Measurements from ENCODE around the gene ZNF124.
"Not testable (repeated sequence)": the region's sequence is repeated elsewhere in the genome, so short reads cannot be mapped to it uniquely, and the experiment has no call there.

Gene ZNF124

DNA sequence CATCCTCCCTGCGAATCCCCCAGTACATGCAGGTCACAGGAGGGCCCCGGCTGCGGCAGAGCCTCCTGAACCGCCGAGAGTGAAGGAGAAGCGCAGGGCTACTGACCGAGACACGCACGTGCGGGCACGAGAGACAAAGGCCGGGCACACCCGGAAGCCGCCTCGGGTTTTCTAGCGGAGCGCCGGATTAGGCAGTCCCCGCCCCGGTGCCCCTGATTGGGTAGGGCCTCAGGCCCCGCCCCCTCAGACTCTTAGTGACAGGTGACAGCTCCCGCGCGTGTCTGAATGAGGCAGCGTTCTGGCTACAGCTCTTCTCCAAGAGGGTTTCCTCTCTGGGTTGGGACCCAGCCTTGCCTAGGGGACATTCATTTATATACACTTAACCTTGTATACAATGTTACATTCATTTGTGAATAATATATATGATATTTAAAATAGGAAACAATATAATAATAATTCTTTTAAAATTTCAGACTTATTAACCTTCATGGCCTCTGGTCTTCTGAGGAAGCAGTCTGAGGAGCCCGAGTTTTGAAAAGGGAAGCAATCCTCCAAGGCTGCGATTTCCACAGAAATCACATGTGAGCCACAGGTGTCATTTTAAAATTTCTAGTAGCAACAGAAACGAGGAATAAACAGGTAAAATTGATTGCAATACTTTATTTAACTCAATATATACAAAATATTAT is at the start of gene ZNF124:
ZNF124 (minus strand) TSS at position 146 of the 689 bp plus-strand sequence; CDS start at position 3, 143 bp downstream.
- not testable (repeated sequence) for DNase-seq

DNA sequence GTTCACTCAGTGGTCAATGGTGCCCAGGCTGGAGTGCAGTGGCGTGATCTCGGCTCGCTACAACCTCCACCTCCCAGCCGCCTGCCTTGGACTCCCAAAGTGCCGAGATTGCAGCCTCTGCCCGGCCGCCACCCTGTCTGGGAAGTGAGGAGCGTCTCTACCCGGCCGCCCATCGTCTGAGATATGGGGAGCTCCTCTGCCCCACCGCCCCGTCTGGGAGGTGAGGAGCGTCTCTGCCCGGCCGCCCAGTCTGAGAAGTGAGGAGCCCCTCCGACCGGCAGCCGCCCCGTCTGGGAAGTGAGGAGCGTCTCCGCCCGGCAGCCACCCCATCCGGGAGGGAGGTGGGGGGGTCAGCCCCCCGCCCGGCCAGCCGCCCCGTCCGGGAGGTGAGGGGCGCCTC is 48.5 kb upstream of the ZNF124 start:
- DNase-seq, result not testable (repeated sequence)

DNA sequence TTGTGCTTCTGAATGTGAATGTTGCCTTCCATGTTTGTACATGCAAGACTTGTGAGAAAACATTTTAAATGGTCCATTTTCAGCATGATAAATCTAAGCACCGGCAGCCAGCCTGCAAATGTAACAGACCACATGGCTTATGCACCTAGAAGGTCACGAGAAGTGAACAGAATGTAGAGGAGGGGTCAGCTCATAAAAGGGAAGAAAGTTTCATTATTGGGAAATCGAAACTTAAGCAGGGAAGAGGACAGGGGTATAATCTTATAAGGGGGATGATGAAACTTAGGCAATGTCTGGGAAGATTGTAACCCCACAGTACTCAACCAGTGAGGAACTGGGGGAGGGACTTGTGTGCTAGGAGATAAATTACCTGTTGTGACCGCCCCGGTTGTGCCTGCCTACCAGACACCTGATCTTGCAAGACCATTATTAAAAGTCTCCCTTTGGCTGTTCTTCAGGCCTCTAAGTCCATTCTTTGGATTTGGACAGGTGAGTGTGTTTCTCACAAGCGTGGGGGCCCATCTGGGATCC is 46.4 kb upstream of the ZNF124 start:
- DNase-seq, result no peak

DNA sequence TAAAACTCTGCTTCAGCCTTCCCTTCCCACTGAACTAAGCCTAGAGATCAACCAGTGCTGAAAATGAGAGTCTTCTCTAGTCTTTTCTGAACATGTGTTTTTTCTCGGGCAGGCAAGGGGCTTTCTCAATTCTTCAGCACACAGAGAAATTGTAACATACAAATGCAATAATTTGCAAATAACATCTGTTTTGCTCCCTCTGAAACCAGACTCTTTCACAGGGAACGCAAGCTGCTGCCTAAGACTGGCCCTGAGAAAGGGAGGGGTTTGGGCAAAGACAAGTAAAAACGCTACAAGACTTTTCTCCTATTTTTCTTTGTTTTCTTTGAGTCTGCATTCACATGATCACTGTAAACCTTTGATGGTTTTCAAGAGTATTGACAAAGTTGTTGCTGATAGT is 44.4 kb upstream of the ZNF124 start:
- no peak for DNase-seq

DNA sequence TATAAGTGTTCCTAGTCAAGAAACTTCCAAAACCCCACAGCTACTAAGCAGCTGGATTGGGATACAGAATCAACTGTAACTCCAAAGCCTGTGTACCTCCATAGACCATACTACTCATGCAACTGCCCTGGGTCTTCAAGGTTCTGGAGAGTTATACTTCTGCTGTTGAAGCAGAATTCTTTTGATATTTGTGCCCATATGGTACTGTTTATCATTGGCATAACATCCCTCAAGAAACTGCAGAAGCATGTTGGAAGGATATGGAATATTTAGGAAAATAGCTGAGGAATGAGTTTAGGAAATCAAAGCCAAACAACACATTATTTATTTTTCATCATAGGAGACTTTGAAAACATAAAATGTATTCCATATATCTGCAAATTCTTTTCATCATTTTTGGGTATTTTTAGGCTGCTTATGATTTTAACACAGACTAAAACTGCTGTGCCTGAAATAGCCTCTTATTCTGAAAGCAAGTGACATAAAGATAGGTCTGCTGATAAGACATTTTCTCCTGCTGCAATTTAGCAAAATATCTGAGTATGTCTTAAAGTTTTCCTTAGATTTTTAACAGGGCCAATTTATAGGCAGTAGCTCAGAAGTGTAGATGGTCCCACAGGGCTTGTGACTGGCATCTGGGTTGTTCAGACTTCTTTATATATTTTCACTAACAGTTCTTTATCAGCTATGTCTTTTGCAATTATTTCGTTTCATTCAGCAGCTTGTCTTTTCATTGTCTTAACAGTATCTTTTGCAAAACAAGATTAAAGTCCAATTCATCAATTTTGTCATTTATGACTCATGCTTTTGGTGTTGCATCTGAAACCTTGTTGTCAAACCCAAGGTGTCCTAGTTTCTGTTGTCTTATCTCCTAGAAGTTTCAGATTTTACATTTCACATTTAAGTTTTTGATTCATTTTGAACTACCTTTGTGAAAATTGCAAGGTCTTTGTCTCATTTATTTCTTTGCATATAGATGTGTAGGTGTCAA is 41.1 kb upstream of the ZNF124 start:
- no peak for DNase-seq

DNA sequence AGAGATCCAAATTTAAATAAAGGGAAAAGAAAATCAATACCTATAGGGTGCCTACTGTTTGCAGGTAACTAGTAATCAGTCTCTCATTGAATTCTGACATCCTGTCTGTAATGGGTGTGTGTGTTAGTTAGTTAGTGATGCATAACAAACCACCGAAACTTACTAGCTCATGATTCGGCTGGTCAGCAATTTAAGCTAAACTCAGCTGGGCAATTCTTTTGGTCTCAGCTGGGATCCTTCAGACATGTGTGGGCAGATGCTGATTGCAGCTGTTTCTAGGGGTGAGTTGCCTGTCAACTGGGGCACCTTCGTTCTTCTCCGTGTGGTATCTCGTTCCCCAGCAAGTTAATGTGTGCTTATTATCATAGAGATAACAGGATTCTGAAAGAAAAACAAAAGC is 40.2 kb upstream of the ZNF124 start:
- no peak for DNase-seq

DNA sequence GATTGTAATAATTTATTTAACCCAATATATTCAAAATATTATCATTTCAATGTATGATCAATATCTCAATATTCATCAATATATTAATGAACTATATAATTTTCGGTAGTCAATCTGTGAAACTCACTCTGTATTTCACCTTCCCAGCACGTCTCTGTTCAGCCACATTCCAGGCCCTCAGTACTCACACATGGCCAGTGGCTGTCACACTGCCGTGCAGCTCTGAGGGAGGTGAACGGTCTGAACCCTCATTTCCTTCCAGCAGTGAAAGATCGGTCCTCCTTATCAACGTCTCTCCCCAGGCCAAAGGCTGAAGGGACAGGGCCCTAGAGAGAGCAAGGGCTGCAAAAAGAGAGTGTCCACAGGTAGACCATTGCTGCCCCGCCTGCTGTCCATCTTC is 39.5 kb upstream of the ZNF124 start:
- DNase-seq, result no peak

DNA sequence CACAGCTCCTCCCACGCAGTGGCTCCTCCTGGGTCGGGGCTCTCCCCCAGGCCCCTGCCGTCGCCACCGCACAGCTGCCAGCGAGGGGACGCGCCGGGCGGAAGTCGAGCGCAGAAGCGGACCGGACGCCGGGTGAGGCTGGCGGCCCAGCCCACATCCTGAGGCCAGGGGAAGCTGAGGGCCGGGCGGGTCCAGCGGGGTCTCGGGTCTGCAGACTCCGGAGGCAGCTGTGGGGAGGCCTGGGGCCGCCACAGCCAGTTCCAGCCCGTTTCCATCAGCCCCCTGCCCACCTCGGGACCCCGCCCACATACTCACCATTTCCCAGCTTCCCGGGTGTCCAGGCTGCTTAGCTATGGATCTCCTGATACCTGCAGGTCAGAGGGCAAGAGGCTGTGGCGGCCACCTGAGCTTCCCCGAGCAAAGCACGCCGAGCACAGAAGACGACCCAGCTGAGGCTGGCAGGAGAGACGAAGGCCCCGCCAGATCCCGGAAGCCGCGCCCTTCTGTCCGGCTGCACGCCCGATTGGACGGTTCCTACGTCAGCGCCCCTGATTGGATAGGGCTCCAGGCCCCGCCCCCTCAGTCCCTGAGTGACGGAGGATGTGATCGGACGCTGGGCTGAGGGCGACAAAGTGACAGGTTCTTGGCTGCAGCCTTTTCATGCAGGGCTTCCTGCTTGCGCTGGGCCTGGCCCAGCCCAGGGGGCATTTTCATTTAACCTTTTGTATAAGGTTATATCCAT is 38.7 kb upstream of the ZNF124 start:
- peak; percentile 98 for DNase-seq

DNA sequence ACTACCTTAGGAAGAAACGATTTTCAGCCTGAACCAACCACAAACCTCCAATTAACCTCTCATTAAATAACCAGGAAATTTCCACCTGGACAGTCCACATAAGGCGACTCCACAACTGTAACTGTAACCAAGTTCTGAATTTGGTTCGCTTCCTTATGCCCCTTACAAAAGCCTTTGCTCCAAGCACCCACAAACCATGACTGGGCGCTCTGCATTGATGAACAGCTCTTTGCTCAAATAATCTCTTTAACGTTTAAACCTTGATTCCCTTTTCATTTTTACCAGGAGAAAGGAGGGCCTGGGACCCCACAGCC is 38.2 kb upstream of the ZNF124 start:
- DNase-seq, result no peak

DNA sequence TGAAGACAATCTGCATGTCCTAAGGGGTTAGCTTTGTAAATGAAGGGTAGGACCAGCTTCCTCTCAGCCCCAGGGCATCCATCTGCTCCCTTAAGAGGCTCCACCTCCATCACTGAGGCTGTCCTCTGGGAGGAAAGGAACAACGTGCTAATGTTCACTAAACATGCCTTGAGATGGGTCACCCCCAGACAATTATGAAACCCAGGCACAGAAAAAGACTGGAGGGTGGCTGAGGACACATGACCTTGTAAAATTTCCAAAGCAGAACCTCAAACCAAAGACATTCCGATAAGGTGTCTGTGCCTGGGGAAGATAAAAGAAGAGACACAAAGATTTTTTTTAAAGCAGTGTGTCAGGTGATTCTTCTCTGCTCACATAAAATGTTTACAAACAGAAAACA is 37.6 kb upstream of the ZNF124 start:
- no peak for DNase-seq

DNA sequence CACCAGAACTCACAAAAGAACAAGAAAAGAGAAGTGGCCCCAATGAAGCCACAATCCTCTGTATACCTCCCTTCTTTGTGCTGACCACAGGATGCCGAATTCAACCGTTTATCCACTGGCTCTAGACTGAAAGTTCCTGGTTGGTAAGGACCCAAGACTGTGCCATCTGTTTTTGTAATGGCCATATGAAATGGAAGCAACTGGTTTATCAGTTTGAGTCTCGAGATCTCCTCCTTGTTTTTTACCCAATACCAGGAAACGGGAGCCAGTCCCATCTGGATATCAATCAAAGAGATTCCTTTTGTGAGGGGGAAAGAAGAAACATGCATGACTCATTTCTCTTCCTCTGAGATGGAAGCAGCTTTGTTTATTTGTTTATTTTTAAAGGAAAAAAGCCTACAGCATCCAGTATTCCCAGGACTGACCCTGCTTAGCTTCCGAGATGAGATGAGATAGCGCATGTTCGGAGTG is 32.4 kb upstream of the ZNF124 start:
- no peak for DNase-seq

DNA sequence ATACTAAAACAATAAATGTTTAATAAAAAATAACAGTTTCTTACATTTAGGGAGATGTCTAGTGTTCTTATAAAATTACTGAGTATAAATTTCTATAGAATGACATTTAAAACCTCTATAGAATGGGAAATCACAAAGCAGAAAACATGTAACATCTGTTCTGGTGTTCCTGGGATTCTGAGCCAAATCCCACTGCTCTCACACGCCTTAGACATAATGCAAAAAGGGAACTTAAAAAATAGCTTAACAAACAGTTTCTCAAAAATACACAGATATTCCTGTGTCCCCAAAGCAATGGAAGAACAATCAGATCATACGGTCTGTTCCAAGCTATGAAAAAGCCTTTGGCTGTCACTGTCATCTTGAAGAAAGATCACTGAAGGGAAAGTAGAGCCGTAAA is 27.0 kb upstream of the ZNF124 start:
- DNase-seq, result no peak

DNA sequence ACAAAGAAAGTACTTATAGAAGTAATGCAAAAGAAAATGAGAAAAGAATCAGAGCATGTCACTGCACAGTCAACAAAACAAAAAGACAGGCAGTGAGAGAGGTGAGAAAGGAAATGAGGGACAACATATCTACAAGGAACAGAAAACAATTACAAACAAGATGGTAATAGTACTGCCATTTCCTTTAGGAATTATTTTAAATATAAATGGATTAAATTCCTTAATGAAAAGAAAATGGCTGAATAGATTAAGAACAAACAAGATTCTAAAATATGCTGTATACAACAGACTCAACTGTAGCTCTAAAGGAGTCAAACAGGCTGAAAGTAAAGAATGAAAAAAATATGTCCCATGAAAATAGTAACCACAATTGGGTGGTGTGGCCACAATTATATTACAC is 22.1 kb upstream of the ZNF124 start:
- no peak for DNase-seq

DNA sequence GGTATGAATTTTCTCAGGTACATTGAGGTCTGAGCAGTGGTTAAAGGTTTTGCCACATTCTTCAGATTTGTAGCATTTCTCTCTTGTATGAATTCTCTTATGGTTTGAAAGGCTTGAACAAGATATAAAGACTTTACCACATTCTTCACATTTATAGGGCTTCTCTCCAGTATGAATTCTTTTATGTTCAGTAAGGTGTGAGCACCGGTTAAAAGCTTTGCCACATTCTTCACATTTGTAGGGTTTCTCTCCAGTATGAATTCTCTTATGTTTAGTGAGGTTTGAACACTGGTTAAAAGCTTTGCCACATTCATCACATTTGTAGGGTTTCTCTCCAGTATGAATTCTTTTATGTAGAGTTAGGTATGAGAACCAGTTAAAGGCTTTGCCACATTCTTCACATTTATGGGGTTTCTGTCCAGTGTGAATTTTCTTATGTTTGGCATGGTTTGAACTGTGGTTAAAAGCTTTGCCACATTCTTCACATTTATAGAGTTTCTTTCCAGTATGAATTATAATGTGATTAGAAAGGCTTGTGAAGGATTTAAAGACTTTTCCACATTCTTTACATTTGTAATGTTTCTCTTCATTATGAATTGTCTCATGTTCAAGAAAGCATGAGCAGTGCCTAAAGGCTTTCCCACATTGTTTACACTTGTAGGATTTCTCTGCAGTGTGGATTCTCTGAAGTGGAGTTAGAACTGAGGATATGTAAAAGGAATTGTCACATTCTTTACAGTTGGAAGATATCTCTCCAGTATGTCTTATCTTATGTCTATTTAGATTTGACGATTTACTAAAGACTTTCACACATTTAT is 18.4 kb upstream of the ZNF124 start:
- DNase-seq, result no peak

DNA sequence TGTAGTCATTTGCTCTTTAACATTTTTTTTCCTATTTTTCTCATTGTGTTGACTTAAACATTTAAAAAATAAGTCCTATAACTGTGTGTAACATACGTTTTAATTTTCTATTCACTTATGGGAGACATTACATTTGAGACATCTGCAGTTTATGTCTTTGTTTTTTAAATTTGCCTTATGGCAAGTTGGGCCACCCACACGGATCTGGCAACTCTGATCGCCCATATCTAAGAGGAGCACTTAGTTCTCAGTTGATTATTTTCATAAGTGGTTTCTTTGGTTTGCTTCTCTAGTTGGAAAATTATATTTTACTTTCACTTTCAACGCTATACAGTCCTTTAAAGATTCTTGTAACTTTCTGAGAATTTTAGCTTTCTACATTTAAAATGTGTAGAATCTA is 13.8 kb upstream of the ZNF124 start:
- DNase-seq, result no peak

DNA sequence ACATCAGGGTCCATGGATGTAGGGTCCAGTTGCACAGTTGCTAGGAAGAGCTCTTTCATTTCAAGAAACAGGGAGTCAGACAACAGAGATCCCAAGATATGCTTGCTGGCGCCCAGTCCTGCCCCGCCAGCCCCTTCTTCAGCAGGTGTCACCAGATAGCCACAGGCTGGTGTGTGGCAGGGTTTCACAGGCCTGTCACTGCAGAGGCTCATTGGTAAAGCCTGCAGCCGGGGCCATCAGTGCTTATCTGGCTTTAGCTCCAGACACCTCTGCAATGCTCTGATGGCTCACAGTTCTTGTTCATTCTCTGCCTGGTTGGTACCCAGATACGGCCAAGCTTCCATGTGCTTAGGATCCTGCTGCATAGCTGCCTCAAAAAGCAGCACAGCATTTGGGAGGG is 12.4 kb upstream of the ZNF124 start:
- no peak for DNase-seq

DNA sequence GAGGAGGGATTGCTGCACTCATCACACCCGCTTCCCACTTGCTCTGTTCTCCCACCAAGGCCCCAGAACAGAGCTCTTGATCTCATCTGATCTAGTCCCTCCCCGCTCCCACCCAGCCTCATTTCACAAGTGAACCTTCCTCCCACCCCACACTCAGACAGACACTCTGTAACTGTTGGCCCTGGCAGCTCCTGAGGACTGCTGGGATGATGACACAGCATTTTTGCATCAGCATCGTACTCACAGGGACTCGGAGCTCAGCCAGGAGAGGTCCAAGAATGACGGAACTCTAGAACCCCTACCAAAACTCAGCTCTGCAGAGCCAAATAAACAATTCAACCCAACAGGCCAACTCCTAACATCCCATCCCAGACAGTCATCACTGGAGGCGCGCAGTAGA is 11.2 kb upstream of the ZNF124 start:
- DNase-seq, result no peak

DNA sequence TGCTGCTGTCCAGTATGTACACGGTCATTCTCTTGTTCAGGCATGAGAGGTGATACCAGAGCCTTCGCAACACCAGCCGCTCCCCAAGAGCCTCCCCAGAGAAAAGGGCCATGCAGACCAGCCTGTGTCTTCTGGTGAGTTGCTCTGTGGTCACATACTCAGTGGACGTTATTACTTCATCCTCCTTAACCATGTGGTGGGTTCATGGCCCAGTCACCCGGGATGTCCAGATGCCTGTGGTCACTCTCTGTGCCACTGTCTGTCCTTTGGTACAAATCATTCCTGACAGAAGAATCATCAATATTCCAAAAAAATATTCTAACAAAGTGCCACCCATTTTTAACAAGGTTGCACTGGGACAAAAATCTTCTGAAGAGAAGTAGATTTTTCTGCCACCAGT is 8.8 kb upstream of the ZNF124 start:
- DNase-seq, result no peak

DNA sequence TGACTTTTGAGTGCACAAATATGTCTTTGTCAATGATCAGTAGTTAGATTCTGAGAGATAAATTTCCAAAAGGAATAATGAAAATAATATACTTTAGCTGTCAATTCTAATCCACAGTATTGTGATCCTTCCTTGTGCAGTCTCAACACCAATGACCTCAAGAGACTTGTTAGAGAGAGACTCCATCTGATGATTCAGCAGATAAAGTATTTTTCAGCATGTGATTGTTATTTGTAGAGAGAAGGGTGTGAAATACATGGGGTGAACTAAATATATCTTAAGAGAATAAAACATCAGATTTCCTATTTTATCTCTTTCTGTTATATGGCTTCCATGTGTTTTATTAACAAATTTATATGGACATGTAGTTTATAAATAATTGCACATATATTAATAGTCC is 5.9 kb upstream of the ZNF124 start:
- no peak for DNase-seq

DNA sequence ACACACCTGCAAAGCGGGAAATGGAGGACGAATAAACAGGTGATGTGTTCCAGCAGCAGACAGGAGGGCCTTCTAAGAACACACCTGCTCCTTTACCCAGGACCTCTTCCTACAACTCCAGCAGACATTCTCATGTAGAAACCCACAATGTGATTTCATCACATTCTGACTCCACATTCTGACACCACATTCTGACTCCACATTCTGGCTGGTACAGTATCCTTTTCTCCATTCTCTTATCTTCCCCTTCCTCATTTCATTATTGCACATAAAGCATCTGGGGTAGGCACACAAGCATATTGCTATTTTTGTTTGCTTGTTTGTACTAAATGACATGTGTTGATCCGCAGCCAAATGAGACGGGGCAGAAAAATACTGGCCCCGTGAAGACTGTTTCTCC is 3.6 kb upstream of the ZNF124 start:
- DNase-seq, result no peak

DNA sequence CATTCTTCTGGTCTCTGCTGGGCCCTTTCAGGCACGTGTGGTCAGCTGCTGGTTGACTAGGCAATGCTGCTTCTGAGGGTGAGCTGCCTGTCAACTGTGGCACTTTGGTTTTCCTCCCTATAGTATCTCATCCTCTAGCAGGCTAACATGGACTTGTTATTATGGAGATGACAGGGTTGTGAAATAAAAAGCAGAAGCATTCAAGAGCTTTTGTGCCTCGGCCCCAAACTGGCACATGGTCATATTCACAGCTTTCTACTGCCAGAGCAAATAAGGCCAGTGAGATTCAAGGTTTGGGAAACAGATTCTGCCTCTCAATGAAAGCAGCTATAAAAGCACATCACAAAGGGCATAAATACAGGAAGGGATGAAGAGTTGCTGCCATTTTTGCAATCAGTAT is 1.6 kb upstream of the ZNF124 start:
- no peak for DNase-seq

DNA sequence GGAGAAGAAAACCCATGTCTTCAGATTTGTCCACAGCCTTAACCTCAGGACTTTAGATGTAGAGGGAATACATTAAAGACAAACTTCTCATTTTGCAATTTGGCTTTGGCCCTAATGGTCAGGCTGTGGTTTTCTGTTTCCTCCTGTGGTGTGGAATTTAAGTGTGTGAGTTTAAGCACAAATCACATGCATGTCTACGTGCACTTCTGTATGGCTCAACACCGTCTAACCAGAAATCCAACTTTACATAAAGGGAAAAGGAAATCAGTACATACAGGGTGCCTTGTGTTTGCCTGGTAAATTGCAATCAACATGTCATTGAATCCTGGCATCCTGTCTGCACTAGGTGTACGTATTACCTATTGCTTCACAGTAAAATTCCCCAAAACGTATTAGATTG is 1.2 kb upstream of the ZNF124 start:
- DNase-seq, result no peak
